GM23248 (cell line): Measurements from ENCODE around the gene USP46. TPM values are rescaled to one million over a fixed set of nuclear protein-coding genes. Genes with fewer than 3 reads are reported as not detected.

Experiments
- DNase-seq: peaks from one replicate; pipeline ENCODE4 v3.0.0-alpha.2; 2015
- H2AFZ ChIP-seq: fragments of 200-600 bp; sonication (generic); 2 replicates; pipeline ENCODE4 v1.6.1; 2016; ENCODE audit warnings: antibody characterized with exemption
- H3F3A ChIP-seq: fragments of 200-600 bp; sonication (generic); 2 replicates; pipeline ENCODE4 v1.6.1; 2016; ENCODE audit warnings: mild to moderate bottlenecking, antibody characterized with exemption, mixed run types; ENCODE audit not compliant: insufficient read depth
- H3K27ac ChIP-seq: fragments of 200-600 bp; sonication (generic); 2 replicates; pipeline ENCODE4 v1.5.1; 2016; ENCODE audit warnings: mild to moderate bottlenecking
- H3K27me3 ChIP-seq: fragments of 200-600 bp; sonication (generic); replicated peaks from 2 replicates; pipeline ENCODE4 v1.6.1; 2016; ENCODE audit warnings: mild to moderate bottlenecking; ENCODE audit not compliant: insufficient read depth
- H3K36me3 ChIP-seq: fragments of 200-600 bp; sonication (generic); 2 replicates; pipeline ENCODE4 v1.6.1; 2016; ENCODE audit warnings: low read depth, mild to moderate bottlenecking
- H3K4me1 ChIP-seq: fragments of 200-600 bp; sonication (generic); 2 replicates; pipeline ENCODE4 v1.6.1; 2016; ENCODE audit warnings: mild to moderate bottlenecking; ENCODE audit not compliant: insufficient read depth
- H3K4me2 ChIP-seq: fragments of 200-600 bp; sonication (generic); one replicate; pipeline ENCODE4 v1.6.1; 2016; ENCODE audit warnings: mild to moderate bottlenecking; ENCODE audit not compliant: unreplicated experiment
- H3K4me3 ChIP-seq: fragments of 200-600 bp; sonication (generic); 2 replicates; pipeline ENCODE4 v1.5.1; 2016; ENCODE audit warnings: mild to moderate bottlenecking
- H3K79me2 ChIP-seq: fragments of 200-600 bp; sonication (generic); 2 replicates; pipeline ENCODE4 v1.6.1; 2016; ENCODE audit warnings: mild to moderate bottlenecking; ENCODE audit not compliant: insufficient read depth
- H3K9ac ChIP-seq: fragments of 200-600 bp; sonication (generic); 2 replicates; pipeline ENCODE4 v1.6.1; 2016; ENCODE audit warnings: mild to moderate bottlenecking
- H3K9me2 ChIP-seq: fragments of 200-600 bp; sonication (generic); 2 replicates; pipeline ENCODE4 v1.6.1; 2016; ENCODE audit warnings: mixed run types, mild to moderate bottlenecking, moderate library complexity; ENCODE audit not compliant: insufficient read depth
- H3K9me3 ChIP-seq: fragments of 200-600 bp; sonication (generic); one replicate; pipeline ENCODE4 v1.6.1; 2017; ENCODE audit warnings: low read depth
- H4K20me1 ChIP-seq: fragments of 200-600 bp; sonication (generic); 2 replicates; pipeline ENCODE4 v1.6.0; 2016; ENCODE audit not compliant: insufficient read depth
- EZH2 ChIP-seq: fragments of 200-600 bp; sonication (generic); IDR thresholded peaks from 2 replicates; pipeline ENCODE4 v1.6.1; 2018; ENCODE audit warnings: antibody characterized with exemption, mild to moderate bottlenecking; ENCODE audit not compliant: insufficient read depth, poor library complexity, severe bottlenecking
- EZH2phosphoT487 ChIP-seq: fragments of 200-600 bp; sonication (generic); IDR thresholded peaks from 2 replicates; pipeline ENCODE4 v1.6.1; 2018; ENCODE audit warnings: antibody characterized with exemption, moderate library complexity, mild to moderate bottlenecking, low read depth; ENCODE audit not compliant: insufficient read depth
- WGBS, 2 experiments: methylation state at CpG; one replicate each; pipeline ENCODE4 v1.1.6; 2015 to 2017; ENCODE audit warnings: low lambda C conversion rate in 2 of 2, low coverage in 1 of 2; ENCODE audit errors: missing lambda C conversion rate in 2 of 2; 5-methylcytosine and 5-hydroxymethylcytosine counted together
- in situ Hi-C: fragments of 300-500 bp; cut with MboI; formaldehyde crosslinking; loops from 2 replicates; pipeline ENCODE4 v1.15.0; 2020
- polyA plus RNA-seq: library from polyadenylated mRNA; unstranded; fragments of >200 nt; fragmentation: Nextera tagmentation; extraction: Ambion mirVana; gene quantifications from 2 replicates; pipeline ENCODE4 v1.2.1, GENCODE V29; 2016
- total RNA-seq: library from RNA; depleted of rRNA; stranded (reverse); fragments of >200 nt; shearing (Covaris generic); gene quantifications from 2 replicates; pipeline ENCODE4 v1.2.3, GENCODE V29; 2014

Gene USP46
- total and polyA plus RNA-seq, 2 experiments from 2014 or later = 9.4 to 11.3 TPM

- WGBS, 2 experiments = 31 to 40% methylated on average over 2 of the region's 2 CpGs
Measured at GRCh38 chr4:52694936-52695335, 35.8 kb upstream of the USP46 start.

GRCh38 chr4:52693492-52693891, 34.4 kb upstream of the USP46 start:
- in situ Hi-C loops = no loop called here
- no peak overlapping the region for H3K27ac ChIP-seq
- H3K36me3 ChIP-seq = no peaks in the 10 kb centered on the region
- H3K4me1 ChIP-seq = no peaks in the 10 kb centered on the region
- H3K9me2 ChIP-seq = no peaks in the 10 kb centered on the region
- H3F3A ChIP-seq = peaks cover 7% of the 10 kb centered on the region; the same call in 1 of the 2 replicates
- no peak overlapping the region for H3K4me2 ChIP-seq
- no peaks in the 10 kb centered on the region for H3K9me3 ChIP-seq
- no peaks in the 10 kb centered on the region for H4K20me1 ChIP-seq
- DNase-seq = no peak
- H3K79me2 ChIP-seq = no peaks in the 10 kb centered on the region
- H3K9ac ChIP-seq = no peak overlapping the region
- H3K27me3 ChIP-seq = no peaks in the 10 kb centered on the region
- H2AFZ ChIP-seq = no peak overlapping the region
- H3K4me3 ChIP-seq = no peak overlapping the region
- no peak for TF ChIP-seq EZH2
- TF ChIP-seq EZH2phosphoT487 = no peak

More at GRCh38 chr4:52694936-52695335, 35.8 kb upstream of the USP46 start:
- Histone ChIP-seq H3K9ac (no peak overlapping the region), H3K27ac (no peak overlapping the region), H3K4me2 (no peak overlapping the region), H3K4me3 (no peak overlapping the region), H3F3A (peaks cover 7% of the 10 kb centered on the region; the same call in 1 of the 2 replicates), H3K36me3 (no peaks in the 10 kb centered on the region), H4K20me1 (no peaks in the 10 kb centered on the region), H3K9me2 (no peaks in the 10 kb centered on the region), H3K9me3 (no peaks in the 10 kb centered on the region), H3K79me2 (no peaks in the 10 kb centered on the region), H3K27me3 (no peaks in the 10 kb centered on the region), H2AFZ (no peak overlapping the region), H3K4me1 (no peaks in the 10 kb centered on the region)
- in situ Hi-C loops = no loop called here
- TF ChIP-seq EZH2 (no peak), EZH2phosphoT487 (no peak)
- no peak for DNase-seq

GRCh38 chr4:52689096-52689495, 30.0 kb upstream of the USP46 start:
- in situ Hi-C loops = no loop called here
- H4K20me1 ChIP-seq = no peaks in the 10 kb centered on the region
- no peak overlapping the region for H2AFZ ChIP-seq

GRCh38 chr4:52687696-52688095, 28.6 kb upstream of the USP46 start:
- Histone ChIP-seq H3K36me3 (no peaks in the 10 kb centered on the region), H3K9me2 (no peaks in the 10 kb centered on the region), H3K4me2 (no peak overlapping the region), H3K27me3 (no peaks in the 10 kb centered on the region), H2AFZ (no peak overlapping the region), H3F3A (no peaks in the 10 kb centered on the region), H3K9ac (no peak overlapping the region), H3K4me1 (no peaks in the 10 kb centered on the region), H3K9me3 (no peaks in the 10 kb centered on the region), H3K79me2 (no peaks in the 10 kb centered on the region), H4K20me1 (no peaks in the 10 kb centered on the region), H3K27ac (no peak overlapping the region), H3K4me3 (no peak overlapping the region)
- in situ Hi-C loops = no loop called here
- DNase-seq = no peak
- TF ChIP-seq EZH2phosphoT487 = no peak
- TF ChIP-seq EZH2 = no peak
- 81 to 82% methylated on average over 3 of the region's 3 CpGs for WGBS, 2 experiments

More at GRCh38 chr4:52689096-52689495, 30.0 kb upstream of the USP46 start:
- Histone ChIP-seq H3K4me3 (no peak overlapping the region), H3K4me2 (no peak overlapping the region), H3F3A (no peaks in the 10 kb centered on the region), H3K4me1 (no peaks in the 10 kb centered on the region), H3K27ac (no peak overlapping the region), H3K27me3 (no peaks in the 10 kb centered on the region), H3K79me2 (no peaks in the 10 kb centered on the region), H3K9me2 (no peaks in the 10 kb centered on the region), H3K9me3 (no peaks in the 10 kb centered on the region), H3K9ac (no peak overlapping the region), H3K36me3 (no peaks in the 10 kb centered on the region)
- no peak for TF ChIP-seq EZH2
- TF ChIP-seq EZH2phosphoT487 = no peak
- no peak for DNase-seq

- WGBS, 2 experiments = 92 to 97% methylated on average over 6 of the region's 6 CpGs
- no peak for DNase-seq
Measured at GRCh38 chr4:52685316-52685715, 26.2 kb upstream of the USP46 start.

More at GRCh38 chr4:52685316-52685715, 26.2 kb upstream of the USP46 start:
- H3K9me2 ChIP-seq = no peaks in the 10 kb centered on the region
- H3K4me2 ChIP-seq = no peak overlapping the region
- no peaks in the 10 kb centered on the region for H4K20me1 ChIP-seq
- H3F3A ChIP-seq = no peaks in the 10 kb centered on the region
- TF ChIP-seq EZH2phosphoT487 (no peak), EZH2 (no peak)
- H3K4me1 ChIP-seq = no peaks in the 10 kb centered on the region
- no peak overlapping the region for H3K27ac ChIP-seq
- no peaks in the 10 kb centered on the region for H3K9me3 ChIP-seq
- H3K36me3 ChIP-seq = no peaks in the 10 kb centered on the region
- H3K4me3 ChIP-seq = no peak overlapping the region
- H3K79me2 ChIP-seq = no peaks in the 10 kb centered on the region
- in situ Hi-C loops = no loop called here
- H3K9ac ChIP-seq = no peak overlapping the region
- no peak overlapping the region for H2AFZ ChIP-seq
- no peaks in the 10 kb centered on the region for H3K27me3 ChIP-seq
